GM12878 (cell line): ENCODE results near the gene DIAPH2. TPM values are rescaled to one million over a fixed set of nuclear protein-coding genes. Genes with fewer than 3 reads are reported as not detected.

Source experiments
- ATAC-seq: fragments of 200-7000 bp; cut with Tn5 transposase; 3 replicates; pipeline ENCODE4 v1.9.1; 2020; ENCODE audit warnings: mild to moderate bottlenecking, moderate library complexity
- BruUV-seq: library from RNA; stranded (reverse); fragments of 400-500 nt; replicated peaks from 2 replicates; lab custom pipeline; 2021; lab: Mats Ljungman, UMichigan
- CTCF ChIA-PET: fragments of 300-600 bp; sonication (Branson Sonifier 250); formaldehyde crosslinking; extraction: SDS; loops from one replicate; lab custom pipeline; 2021; ENCODE audit warnings: inconsistent platforms; lab: Yijun Ruan, JAX
- POLR2A ChIA-PET: fragments of 350-600 bp; formaldehyde crosslinking; extraction: SDS; loops from one replicate; lab custom pipeline; 2021; ENCODE audit warnings: inconsistent platforms; lab: Charles Lee
- RAD21 ChIA-PET: fragments of 300-600 bp; sonication (Branson Sonifier 250); formaldehyde crosslinking; loops from one replicate; lab custom pipeline; 2023; ENCODE audit warnings: antibody characterized with exemption; ENCODE audit not compliant: unreplicated experiment; lab: Charles Lee
- SMC1A ChIA-PET: fragments of 300-600 bp; sonication (Branson Sonifier 250); formaldehyde crosslinking; loops from one replicate; lab custom pipeline; 2023; ENCODE audit not compliant: unreplicated experiment, uncharacterized antibody; lab: Charles Lee
- DNase-seq: peaks from one replicate; pipeline ENCODE4 v3.0.0-alpha.2; 2011; ENCODE audit warnings: low read depth, low spot score
- FAIRE-seq: peaks from 3 replicates; lab custom pipeline; 2011; peaks lifted over from hg19 to GRCh38; lab: Jason Lieb, UNC
- H2AFZ ChIP-seq: 2 replicates; pipeline ENCODE4 v1.6.0; 2011; ENCODE audit warnings: low read depth, low read length, control low read depth; ENCODE audit not compliant: control insufficient read depth
- H3K27ac ChIP-seq: 2 replicates; pipeline ENCODE4 v1.5.1; 2011; ENCODE audit warnings: control low read depth; ENCODE audit not compliant: control insufficient read depth, insufficient read depth
- H3K27me3 ChIP-seq, 2 experiments: replicated peaks in 1 of 2; 2 replicates each; pipeline versions ENCODE4 v1.6.0 to v1.6.1; 2011; ENCODE audit warnings: low read length in 1 of 2; ENCODE audit not compliant: control insufficient read depth in 2 of 2, insufficient read depth in 2 of 2
- H3K36me3 ChIP-seq, 2 experiments: 2 replicates each; pipeline ENCODE4 v1.5.1; 2011; ENCODE audit warnings: low read length in 1 of 2; ENCODE audit not compliant: control insufficient read depth in 2 of 2, insufficient read depth in 2 of 2
- H3K4me1 ChIP-seq: 2 replicates; pipeline ENCODE4 v1.6.1; 2011; ENCODE audit warnings: mild to moderate bottlenecking, low read length, moderate library complexity, mixed read lengths; ENCODE audit not compliant: control insufficient read depth, insufficient read depth
- H3K4me2 ChIP-seq: 2 replicates; pipeline ENCODE4 v1.6.0; 2011; ENCODE audit warnings: control low read depth; ENCODE audit not compliant: control insufficient read depth, insufficient read depth
- H3K4me3 ChIP-seq: fragments of 200-600 bp; sonication (generic); 2 replicates; pipeline ENCODE4 v1.5.1; 2016
- H3K79me2 ChIP-seq: 2 replicates; pipeline ENCODE4 v1.6.0; 2011; ENCODE audit warnings: low read length; ENCODE audit not compliant: control insufficient read depth, insufficient read depth
- H3K9ac ChIP-seq: 2 replicates; pipeline ENCODE4 v1.8.0; 2011; ENCODE audit warnings: low read length, control low read depth, mixed read lengths; ENCODE audit not compliant: control insufficient read depth, insufficient read depth
- H3K9me3 ChIP-seq: replicated peaks from 3 replicates; pipeline ENCODE4 v1.5.1; 2011; ENCODE audit warnings: mild to moderate bottlenecking, low read length; ENCODE audit not compliant: control insufficient read depth, insufficient read depth
- H4K20me1 ChIP-seq: 2 replicates; pipeline ENCODE4 v1.6.0; 2011; ENCODE audit not compliant: control insufficient read depth, insufficient read depth
- ATF2 ChIP-seq: IDR thresholded peaks from 2 replicates; pipeline ENCODE4 v1.6.1; 2012; ENCODE audit warnings: low read length, inconsistent platforms
- ATF7 ChIP-seq: fragments of 450-650 bp; IDR thresholded peaks from 2 replicates; pipeline ENCODE4 v1.6.1; 2016; ENCODE audit warnings: low read depth, mild to moderate bottlenecking
- CREB1 ChIP-seq: IDR thresholded peaks from 2 replicates; pipeline ENCODE4 v1.6.1; 2012; ENCODE audit warnings: low read depth, mild to moderate bottlenecking, inconsistent platforms
- CREM ChIP-seq: IDR thresholded peaks from 2 replicates; pipeline ENCODE4 v1.6.1; 2014; ENCODE audit warnings: antibody characterized with exemption, low read depth
- KAT2A ChIP-seq: conservative IDR thresholded peaks from 2 replicates; pipeline ENCODE4 v1.6.1; 2011; ENCODE audit warnings: low read depth, low read length; ENCODE audit not compliant: control insufficient read depth
- NR2F1 ChIP-seq: fragments of 450-650 bp; conservative IDR thresholded peaks from 2 replicates; pipeline ENCODE4 v1.6.1; 2017; ENCODE audit warnings: mild to moderate bottlenecking
- PKNOX1 ChIP-seq: fragments of 450-650 bp; IDR thresholded peaks from 2 replicates; pipeline ENCODE4 v1.6.1; 2016; ENCODE audit warnings: mild to moderate bottlenecking
- RELA ChIP-seq: fragments of 450-650 bp; IDR thresholded peaks from 2 replicates; pipeline ENCODE4 v1.8.0; 2014; ENCODE audit warnings: borderline replicate concordance; ENCODE audit not compliant: partially characterized antibody
- SRF ChIP-seq, 2 experiments: IDR thresholded peaks; 2 replicates each; pipeline ENCODE4 v1.6.1; 2011; ENCODE audit warnings: low read depth in 2 of 2, low read length in 2 of 2, mild to moderate bottlenecking in 1 of 2, moderate library complexity in 1 of 2
- ZBTB33 ChIP-seq: fragments of 450-650 bp; IDR thresholded peaks from 2 replicates; pipeline ENCODE4 v1.6.1; 2017; ENCODE audit warnings: mild to moderate bottlenecking
- ZNF207 ChIP-seq: fragments of 450-650 bp; IDR thresholded peaks from 2 replicates; pipeline ENCODE4 v1.6.1; 2014; ENCODE audit warnings: antibody characterized with exemption, mild to moderate bottlenecking, borderline replicate concordance
- WGBS: methylation state at CpG from one replicate; pipeline ENCODE4 v1.1.6; 2016; ENCODE audit warnings: low lambda C conversion rate; ENCODE audit not compliant: insufficient replicate concordance, insufficient coverage; ENCODE audit errors: missing lambda C conversion rate; 5-methylcytosine and 5-hydroxymethylcytosine counted together
- in situ Hi-C: fragments of 300-500 bp; cut with MboI; formaldehyde crosslinking; loops from 9 replicates; pipeline ENCODE4 v1.14.3; 2018; ENCODE audit warnings: mixed read lengths
- intact Hi-C: fragments of 100-400 bp; cut with micrococcal nuclease; formaldehyde crosslinking; loops from one replicate; pipeline ENCODE4 v1.14.2; 2022; ENCODE audit not compliant: unreplicated experiment
- polyA plus RNA-seq, 11 experiments: library from polyadenylated mRNA; depleted of rRNA in 4 of 11; unstranded in 6 of 11; stranded (reverse) in 5 of 11; fragments of >200 nt; fragmentation: Nextera tagmentation in 4 of 11; fragmentation: Illumina TruSeq in 1 of 11; extraction: Ambion mirVana in 4 of 11; extraction: Trizol in 1 of 11; gene quantifications; 1 replicate in 1 of 11; 2 replicates in 10 of 11; pipeline versions ENCODE4 v1.2.1 to v1.2.3, GENCODE V29; 2011 to 2016; ENCODE audit warnings: inconsistent platforms in 2 of 11, missing spikeins in 2 of 11, low read depth in 1 of 11
- total RNA-seq, 4 experiments: library from RNA; depleted of rRNA in 3 of 4; stranded (reverse); fragments of >200 nt in 3 of 4; fragmentation: Illumina TruSeq in 1 of 4; extraction: Trizol in 1 of 4; gene quantifications; 2 replicates each; pipeline versions ENCODE4 v1.2.1 to v1.2.3, GENCODE V29; 2013 to 2021

DIAPH2 gene
- total and polyA plus RNA-seq, 10 of the 15 experiments (the other 5 are each of a cell fraction or from before 2014, with no cell fraction given): 2.2 to 16.6 (median 8.8) TPM

GRCh38 chrX:97399400-97399799 lies 714.8 kb downstream of the DIAPH2 start:
- Histone ChIP-seq H3K27ac (peak overlapping the region; percentile 33; the same call in 1 of the 2 replicates), H4K20me1 (no peaks in the 10 kb centered on the region), H3K9ac (no peak overlapping the region), H3K27me3 (no peaks in the 10 kb centered on the region), H3K4me1 (peaks cover 23% of the 10 kb centered on the region), H3K4me3 (no peak overlapping the region), H3K9me3 (no peaks in the 10 kb centered on the region), H2AFZ (no peak overlapping the region), H3K79me2 (no peaks in the 10 kb centered on the region), H3K36me3 (no peaks in the 10 kb centered on the region), H3K4me2 (no peak overlapping the region)
- TF ChIP-seq ZNF207: no peak
- TF ChIP-seq KAT2A: no peak
- no peak for TF ChIP-seq NR2F1
- no peak for TF ChIP-seq RELA
- TF ChIP-seq ATF2: peak; percentile 59
- peak; percentile 88 for TF ChIP-seq ATF7
- peak; percentile 60; the same call in 1 of the 2 replicates for TF ChIP-seq CREB1
- TF ChIP-seq PKNOX1: peak; percentile 31; the same call in 1 of the 2 replicates
- TF ChIP-seq CREM: 0 out of 2 replicates have a peak, but pooled peaks have one; percentile 19
- TF ChIP-seq ZBTB33: no peak
- TF ChIP-seq SRF (IDR thresholded peaks at IDR 0.05; ENCODE audit: low read depth in 2 of 2, low read length in 2 of 2): 0 out of 4 replicates have a peak, but pooled peaks of 1 of the 2 experiments have one; percentile 61
- BruUV-seq: no TSS peak
- WGBS: 4% methylated on average over 2 of the region's 2 CpGs
- ChIA-PET POLR2A (no interaction called here), RAD21 (no interaction called here), SMC1A (no interaction called here), CTCF (no interaction called here)
- in situ Hi-C loops: no loop called here
- FAIRE-seq (no peak), DNase-seq (peak; percentile 44), ATAC-seq (peak; percentile 63)
- intact Hi-C loops: loop anchor here (5.0 kb wide), 1 partner anchor 288 kb away; no protein-coding TSS in a partner anchor
